ENCODE data around the gene ERMP1.
"Not testable (repeated sequence)": the region's sequence is repeated elsewhere in the genome, so short reads cannot be mapped to it uniquely, and the experiment has no call there.

Gene ERMP1

GRCh38 chr9:5817862-5818261 is 15.1 kb downstream of the ERMP1 start:
- DNase-seq: no peak

GRCh38 chr9:5815461-5815860 is 17.5 kb downstream of the ERMP1 start:
- no peak for DNase-seq

- no peak for DNase-seq
Measured at GRCh38 chr9:5813824-5814223, 19.1 kb downstream of the ERMP1 start.

GRCh38 chr9:5811751-5812150 is 21.2 kb downstream of the ERMP1 start:
- no peak for DNase-seq

- DNase-seq: no peak
Measured at GRCh38 chr9:5805478-5805877, 27.4 kb downstream of the ERMP1 start.

- no peak for DNase-seq
Measured at GRCh38 chr9:5801739-5802113, 31.2 kb downstream of the ERMP1 start.

GRCh38 chr9:5800969-5801738 is 31.8 kb downstream of the ERMP1 start:
- DNase-seq: no peak

GRCh38 chr9:5800378-5800777 is 32.5 kb downstream of the ERMP1 start:
- not testable (repeated sequence) for DNase-seq

GRCh38 chr9:5799314-5799713 is 33.6 kb downstream of the ERMP1 start:
- DNase-seq: no peak

GRCh38 chr9:5798581-5798980 is 34.3 kb downstream of the ERMP1 start:
- no peak for DNase-seq

GRCh38 chr9:5796298-5796697 is 36.6 kb downstream of the ERMP1 start:
- DNase-seq: no peak

- DNase-seq: no peak
Measured at GRCh38 chr9:5793812-5794211, 39.1 kb downstream of the ERMP1 start.

- no peak for DNase-seq
Measured at GRCh38 chr9:5791870-5792269, 41.0 kb downstream of the ERMP1 start.

GRCh38 chr9:5790923-5791322 is 42.0 kb downstream of the ERMP1 start:
- no peak for DNase-seq

- DNase-seq: no peak
Measured at GRCh38 chr9:5789489-5789888, 43.4 kb downstream of the ERMP1 start.

- no peak for DNase-seq
Measured at GRCh38 chr9:5787759-5788302, 45.1 kb downstream of the ERMP1 start.

- no peak for DNase-seq
Measured at GRCh38 chr9:5787220-5787619, 45.7 kb downstream of the ERMP1 start.

GRCh38 chr9:5786370-5787127 is 46.4 kb downstream of the ERMP1 start:
- DNase-seq: no peak

- DNase-seq: no peak
Measured at GRCh38 chr9:5784526-5785315, 48.2 kb downstream of the ERMP1 start.

GRCh38 chr9:5783982-5784381 is 48.9 kb downstream of the ERMP1 start:
- DNase-seq: no peak

GRCh38 chr9:5783420-5783819 is 49.5 kb downstream of the ERMP1 start:
- DNase-seq: not testable (repeated sequence)

GRCh38 chr9:5779705-5780218 is 53.2 kb downstream of the ERMP1 start:
- DNase-seq: not testable (repeated sequence)

- no peak for DNase-seq
Measured at GRCh38 chr9:5778805-5779204, 54.1 kb downstream of the ERMP1 start.

Data from NCI-H187 (cell line).